ENCODE data around the gene ZDHHC22.

The ZDHHC22 gene

GRCh38 chr14:77126461-77126990, 15.1 kb downstream of the ZDHHC22 start:
- DNase-seq (ENCODE audit: low spot score) = no peak

GRCh38 chr14:77125823-77126325, 15.7 kb downstream of the ZDHHC22 start:
- DNase-seq (ENCODE audit: low spot score) = no peak

GRCh38 chr14:77125281-77125801, 16.2 kb downstream of the ZDHHC22 start:
- no peak for DNase-seq (ENCODE audit: low spot score)

- DNase-seq (ENCODE audit: low spot score) = peak; percentile 31
Measured at GRCh38 chr14:77124345-77125280, 17.0 kb downstream of the ZDHHC22 start.

GRCh38 chr14:77123381-77124325, 17.9 kb downstream of the ZDHHC22 start:
- no peak for DNase-seq (ENCODE audit: low spot score)

- DNase-seq (ENCODE audit: low spot score) = no peak
Measured at GRCh38 chr14:77122526-77123125, 19.0 kb downstream of the ZDHHC22 start.

GRCh38 chr14:77120771-77121743, 20.5 kb downstream of the ZDHHC22 start:
- no peak for DNase-seq (ENCODE audit: low spot score)

GRCh38 chr14:77119851-77120250, 21.7 kb downstream of the ZDHHC22 start:
- DNase-seq (ENCODE audit: low spot score) = no peak

GRCh38 chr14:77116172-77116817, 25.3 kb downstream of the ZDHHC22 start:
- no peak for DNase-seq (ENCODE audit: low spot score)

GRCh38 chr14:77114609-77115008, 27.0 kb downstream of the ZDHHC22 start:
- no peak for DNase-seq (ENCODE audit: low spot score)

GRCh38 chr14:77113644-77114043, 27.9 kb downstream of the ZDHHC22 start:
- DNase-seq (ENCODE audit: low spot score) = no peak

GRCh38 chr14:77111021-77111420, 30.6 kb downstream of the ZDHHC22 start:
- DNase-seq (ENCODE audit: low spot score) = no peak

GRCh38 chr14:77110286-77110685, 31.3 kb downstream of the ZDHHC22 start:
- no peak for DNase-seq (ENCODE audit: low spot score)

GRCh38 chr14:77109656-77110055, 31.9 kb downstream of the ZDHHC22 start:
- DNase-seq (ENCODE audit: low spot score) = no peak

GRCh38 chr14:77108753-77109152, 32.8 kb downstream of the ZDHHC22 start:
- DNase-seq (ENCODE audit: low spot score) = no peak

GRCh38 chr14:77107228-77107627, 34.4 kb downstream of the ZDHHC22 start:
- DNase-seq (ENCODE audit: low spot score) = no peak

- DNase-seq (ENCODE audit: low spot score) = no peak
Measured at GRCh38 chr14:77106666-77107065, 34.9 kb downstream of the ZDHHC22 start.

- no peak for DNase-seq (ENCODE audit: low spot score)
Measured at GRCh38 chr14:77105145-77105939, 36.2 kb downstream of the ZDHHC22 start.

GRCh38 chr14:77104393-77104792, 37.2 kb downstream of the ZDHHC22 start:
- no peak for DNase-seq (ENCODE audit: low spot score)
